Keratinocyte (primary cell): Measurements from ENCODE around the gene NDUFAB1. TPM values are rescaled to one million over a fixed set of nuclear protein-coding genes. Genes with fewer than 3 reads are reported as not detected.

Experiments
- DNase-seq: peaks from one replicate; pipeline ENCODE4 v3.0.0-alpha.2; 2011; ENCODE audit warnings: low read depth, missing footprints, low spot score
- FAIRE-seq: peaks from 2 replicates; lab custom pipeline; 2011; peaks lifted over from hg19 to GRCh38; lab: Jason Lieb, UNC
- H2AFZ ChIP-seq: 2 replicates; pipeline ENCODE4 v1.6.0; 2012; ENCODE audit warnings: low read length, control low read depth, inconsistent platforms; ENCODE audit not compliant: control insufficient read depth
- H3K27ac ChIP-seq: 2 replicates; pipeline ENCODE4 v1.5.1; 2011; ENCODE audit warnings: low read length; ENCODE audit not compliant: control insufficient read depth, insufficient read depth
- H3K27me3 ChIP-seq: 3 replicates; pipeline ENCODE4 v1.6.0; 2011; ENCODE audit warnings: low read length; ENCODE audit not compliant: control insufficient read depth, insufficient read depth; ENCODE audit errors: extremely low read depth
- H3K36me3 ChIP-seq, 2 experiments: 2 replicates in 1 of 2; 3 replicates in 1 of 2; pipeline ENCODE4 v1.5.1; 2011; ENCODE audit warnings: low read length in 2 of 2, mild to moderate bottlenecking in 1 of 2; ENCODE audit not compliant: control insufficient read depth in 2 of 2, insufficient read depth in 2 of 2; ENCODE audit errors: extremely low read depth in 1 of 2
- H3K4me1 ChIP-seq: 3 replicates; pipeline ENCODE4 v1.5.1; 2011; ENCODE audit warnings: low read length; ENCODE audit not compliant: control insufficient read depth, insufficient read depth; ENCODE audit errors: extremely low read depth
- H3K4me2 ChIP-seq: 3 replicates; pipeline ENCODE4 v1.6.0; 2011; ENCODE audit warnings: low read depth, low read length; ENCODE audit not compliant: control insufficient read depth, insufficient read depth; ENCODE audit errors: extremely low read depth
- H3K4me3 ChIP-seq, 3 experiments: fragments of 200-600 bp in 1 of 3; sonication (generic) in 1 of 3; 2 replicates in 2 of 3; 3 replicates in 1 of 3; pipeline ENCODE4 v1.5.1; 2011 to 2016; ENCODE audit warnings: low read length in 3 of 3, mild to moderate bottlenecking in 3 of 3, control low read depth in 2 of 3, inconsistent platforms in 1 of 3, low read depth in 1 of 3, mixed read lengths in 1 of 3, mixed run types in 1 of 3, moderate library complexity in 1 of 3; ENCODE audit not compliant: control insufficient read depth in 2 of 3, insufficient read depth in 2 of 3; ENCODE audit errors: extremely low read depth in 1 of 3
- H3K79me2 ChIP-seq: 2 replicates; pipeline ENCODE4 v1.6.0; 2012; ENCODE audit warnings: low read length; ENCODE audit not compliant: control insufficient read depth, insufficient read depth
- H3K9ac ChIP-seq: 3 replicates; pipeline ENCODE4 v1.6.0; 2011; ENCODE audit warnings: low read length; ENCODE audit not compliant: control insufficient read depth, insufficient read depth; ENCODE audit errors: extremely low read depth
- H3K9me1 ChIP-seq: 3 replicates; pipeline ENCODE4 v1.6.0; 2011; ENCODE audit warnings: low read length; ENCODE audit not compliant: control insufficient read depth, insufficient read depth; ENCODE audit errors: extremely low read depth
- H3K9me3 ChIP-seq: 2 replicates; pipeline ENCODE4 v1.5.1; 2012; ENCODE audit warnings: low read depth, low read length; ENCODE audit not compliant: control insufficient read depth
- H4K20me1 ChIP-seq: 3 replicates; pipeline ENCODE4 v1.6.0; 2011; ENCODE audit warnings: low read length; ENCODE audit not compliant: control insufficient read depth, insufficient read depth; ENCODE audit errors: extremely low read depth
- EZH2 ChIP-seq: IDR thresholded peaks from one replicate; pipeline ENCODE4 v1.6.1; 2012; ENCODE audit warnings: inconsistent platforms, mild to moderate bottlenecking, low read length, moderate library complexity
- dilution Hi-C: fragments of 300-500 bp; cut with MboI; formaldehyde crosslinking; loops from one replicate; pipeline ENCODE4 v1.7.0; 2020; ENCODE audit warnings: low sequenced_read_pairs; ENCODE audit not compliant: extremely low pct_ligation_motif_present
- polyA minus RNA-seq, 3 experiments: library from RNA; depleted of rRNA, polyadenylated mRNA; stranded (reverse); fragments of >200 nt; gene quantifications; 1 replicate in 1 of 3; 2 replicates in 1 of 3; 3 replicates in 1 of 3; pipeline ENCODE4 v1.2.3, GENCODE V29; 2011
- polyA plus RNA-seq, 5 experiments: library from polyadenylated mRNA; depleted of rRNA in 3 of 5; stranded (reverse) in 3 of 5; stranded (forward) in 1 of 5; unstranded in 1 of 5; fragments of >200 nt; gene quantifications; 1 replicate in 1 of 5; 2 replicates in 3 of 5; 3 replicates in 1 of 5; pipeline versions ENCODE4 v1.2.1 to v1.2.3, GENCODE V29; 2011 to 2012; ENCODE audit warnings: missing spikeins in 2 of 5, low read depth in 1 of 5, low replicate concordance in 1 of 5
- TF ChIP-seq, protein P1 (sequence below), 3 experiments: IDR thresholded peaks in 1 of 3; conservative IDR thresholded peaks in 1 of 3; optimal IDR thresholded peaks in 1 of 3; 2 replicates in 2 of 3; 3 replicates in 1 of 3; pipeline versions ENCODE3 to v1.5.1; 2011; ENCODE audit warnings: low read length in 3 of 3, mild to moderate bottlenecking in 3 of 3, moderate library complexity in 2 of 3, control low read depth in 1 of 3, inconsistent platforms in 1 of 3; ENCODE audit not compliant: insufficient read depth in 2 of 3; ENCODE audit errors: extremely low read depth in 1 of 3

NDUFAB1 gene
- polyA plus RNA-seq (104 to 202 TPM (median 112 TPM) in 3 replicates), polyA minus RNA-seq (10.0 to 29.7 TPM (median 19.7 TPM) in 3 replicates)
- polyA plus RNA-seq (2011; ENCODE audit: low read depth): 444 TPM
- polyA plus RNA-seq (2011; cell fraction: cytosol; rRNA removed): 127 and 136 TPM in 2 replicates
- polyA plus RNA-seq (2011; cell fraction: nucleus; rRNA removed): 50.3 and 79.9 TPM in 2 replicates
- polyA plus RNA-seq (2012; ENCODE audit: low replicate concordance): 117 and 123 TPM in 2 replicates
- polyA minus RNA-seq (2011; cell fraction: cytosol; rRNA and poly(A)+ RNA removed): 65.4 TPM
- 13.5 and 15.0 TPM in 2 replicates for polyA minus RNA-seq (2011; cell fraction: nucleus; rRNA and poly(A)+ RNA removed)

DNA sequence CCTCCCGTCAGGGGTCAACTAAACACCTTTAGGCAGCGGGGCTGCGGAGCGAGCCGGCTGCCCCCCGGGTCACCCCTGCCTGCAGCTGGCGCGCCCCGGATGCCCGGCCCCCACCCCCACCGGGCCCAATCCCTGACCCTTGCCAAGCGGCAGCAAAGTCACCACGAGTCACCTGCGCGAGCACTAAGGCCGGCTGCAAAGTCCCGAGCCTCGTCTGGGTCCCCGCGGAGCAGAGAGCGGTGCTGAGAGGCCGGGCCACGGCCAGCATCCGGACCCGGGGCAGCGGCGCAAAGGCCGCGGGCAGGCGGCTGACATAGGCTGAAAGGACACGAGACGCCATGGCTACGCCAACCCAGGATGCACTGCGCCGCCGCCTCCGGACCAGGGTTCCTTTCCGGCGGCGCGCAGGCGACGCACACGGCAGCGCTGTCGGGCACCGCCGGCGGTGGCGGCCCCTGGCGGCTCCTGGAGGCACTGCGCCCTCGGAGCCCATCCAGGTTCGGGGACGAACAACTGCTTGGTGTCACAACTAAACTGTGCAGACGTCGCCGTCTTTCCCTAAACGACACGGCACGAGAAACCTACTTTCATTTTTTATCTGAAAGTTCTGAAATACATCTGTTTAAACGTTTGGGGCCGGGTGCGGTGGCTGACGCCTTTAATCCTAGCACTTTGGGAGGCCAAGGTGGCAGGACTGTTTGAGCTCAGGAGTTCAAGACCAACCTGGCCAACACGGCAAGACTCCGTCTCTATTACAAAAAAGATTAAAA lies at the start of gene NDUFAB1:
TSS of gene NDUFAB1 (minus strand) at position 366 of the 770 bp plus-strand sequence. CDS start at position 340, 26 bp downstream.
- peak within 1 kb of the TSS; percentile 88 for H3K4me2 ChIP-seq
- no peak for FAIRE-seq
- H3K36me3 ChIP-seq: peaks cover 16 to 21% of the 10 kb centered on the region in 2 experiments
- H3K9ac ChIP-seq: peak within 1 kb of the TSS; percentile 92
- dilution Hi-C loops: no loop called here
- TF ChIP-seq, protein P1, sequence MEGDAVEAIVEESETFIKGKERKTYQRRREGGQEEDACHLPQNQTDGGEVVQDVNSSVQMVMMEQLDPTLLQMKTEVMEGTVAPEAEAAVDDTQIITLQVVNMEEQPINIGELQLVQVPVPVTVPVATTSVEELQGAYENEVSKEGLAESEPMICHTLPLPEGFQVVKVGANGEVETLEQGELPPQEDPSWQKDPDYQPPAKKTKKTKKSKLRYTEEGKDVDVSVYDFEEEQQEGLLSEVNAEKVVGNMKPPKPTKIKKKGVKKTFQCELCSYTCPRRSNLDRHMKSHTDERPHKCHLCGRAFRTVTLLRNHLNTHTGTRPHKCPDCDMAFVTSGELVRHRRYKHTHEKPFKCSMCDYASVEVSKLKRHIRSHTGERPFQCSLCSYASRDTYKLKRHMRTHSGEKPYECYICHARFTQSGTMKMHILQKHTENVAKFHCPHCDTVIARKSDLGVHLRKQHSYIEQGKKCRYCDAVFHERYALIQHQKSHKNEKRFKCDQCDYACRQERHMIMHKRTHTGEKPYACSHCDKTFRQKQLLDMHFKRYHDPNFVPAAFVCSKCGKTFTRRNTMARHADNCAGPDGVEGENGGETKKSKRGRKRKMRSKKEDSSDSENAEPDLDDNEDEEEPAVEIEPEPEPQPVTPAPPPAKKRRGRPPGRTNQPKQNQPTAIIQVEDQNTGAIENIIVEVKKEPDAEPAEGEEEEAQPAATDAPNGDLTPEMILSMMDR (optimal IDR thresholded peaks at IDR 0.05 in 1 of 3, IDR thresholded peaks at IDR 0.05 in 1 of 3, conservative IDR thresholded peaks at IDR 0.05 in 1 of 3; ENCODE audit: extremely low read depth in 1 of 3, insufficient read depth in 2 of 3, low read length in 3 of 3): peak; percentile 80 to 93 (median 93)
- no peak for TF ChIP-seq EZH2
- H3K79me2 ChIP-seq: peaks cover 47% of the 10 kb centered on the region
- H3K9me1 ChIP-seq: no peaks in the 10 kb centered on the region
- H3K4me3 ChIP-seq: peak within 1 kb of the TSS; percentile 95 to 99 (median 96)
- peak; percentile 23 for DNase-seq
- no peaks in the 10 kb centered on the region for H4K20me1 ChIP-seq
- H3K27ac ChIP-seq: peak within 1 kb of the TSS; percentile 65
- peaks cover 7% of the 10 kb centered on the region for H3K4me1 ChIP-seq
- H3K27me3 ChIP-seq: no peaks in the 10 kb centered on the region
- no peaks in the 10 kb centered on the region for H3K9me3 ChIP-seq
- H2AFZ ChIP-seq: peak within 1 kb of the TSS; percentile 86

DNA sequence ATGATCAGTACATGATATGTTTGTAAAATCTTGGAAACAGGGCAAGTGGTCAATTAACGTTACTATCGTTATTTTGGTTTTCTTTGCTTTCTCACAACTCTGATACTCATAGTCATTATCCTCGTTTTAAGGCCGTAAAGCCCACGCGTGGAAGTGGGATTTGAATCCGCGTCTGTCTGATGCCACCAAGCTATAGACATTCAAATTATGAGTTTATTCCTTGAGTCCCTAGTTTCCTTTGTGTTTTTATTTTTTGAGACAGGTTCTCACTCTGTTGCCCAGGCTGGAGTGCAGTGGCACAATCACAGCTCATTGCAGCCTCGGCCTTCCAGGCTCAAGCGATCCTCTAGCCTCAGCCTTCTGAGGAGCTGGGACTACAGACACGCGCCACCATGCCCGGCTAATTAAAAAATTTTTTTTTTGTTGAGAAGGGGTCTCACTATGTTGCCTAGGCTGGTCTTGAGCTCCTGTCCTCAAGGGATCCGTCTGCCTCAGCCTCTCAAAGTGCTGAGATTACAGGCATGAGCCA lies 46.2 kb upstream of the NDUFAB1 start:
- Histone ChIP-seq H3K9me3 (no peaks in the 10 kb centered on the region), H3K27ac (peak overlapping the region; percentile 27), H3K27me3 (no peaks in the 10 kb centered on the region), H2AFZ (no peak overlapping the region), H3K9ac (peak overlapping the region; percentile 98), H3K79me2 (peaks cover 67% of the 10 kb centered on the region), H3K4me2 (peak overlapping the region; percentile 85), H3K36me3 (peaks cover 6 to 8% of the 10 kb centered on the region in 2 experiments), H3K4me1 (peaks cover 13% of the 10 kb centered on the region), H3K4me3 (peak overlapping the region; percentile 89 to 99 (median 99)), H4K20me1 (no peaks in the 10 kb centered on the region), H3K9me1 (peaks cover 2% of the 10 kb centered on the region)
- no peak for TF ChIP-seq EZH2
- TF ChIP-seq, protein P1 (optimal IDR thresholded peaks at IDR 0.05 in 1 of 3, IDR thresholded peaks at IDR 0.05 in 1 of 3, conservative IDR thresholded peaks at IDR 0.05 in 1 of 3; ENCODE audit: extremely low read depth in 1 of 3, insufficient read depth in 2 of 3, low read length in 3 of 3): no peak
- no peak for FAIRE-seq
- no peak for DNase-seq
- dilution Hi-C loops: no loop called here
